ENCODE measurements around the gene PIGZ. TPM values are rescaled to one million over a fixed set of nuclear protein-coding genes. Genes with fewer than 3 reads are reported as not detected.

The PIGZ gene
- total and polyA plus RNA-seq, 9 donors, result 0.55 to 3.4 (median 0.84) TPM

DNA sequence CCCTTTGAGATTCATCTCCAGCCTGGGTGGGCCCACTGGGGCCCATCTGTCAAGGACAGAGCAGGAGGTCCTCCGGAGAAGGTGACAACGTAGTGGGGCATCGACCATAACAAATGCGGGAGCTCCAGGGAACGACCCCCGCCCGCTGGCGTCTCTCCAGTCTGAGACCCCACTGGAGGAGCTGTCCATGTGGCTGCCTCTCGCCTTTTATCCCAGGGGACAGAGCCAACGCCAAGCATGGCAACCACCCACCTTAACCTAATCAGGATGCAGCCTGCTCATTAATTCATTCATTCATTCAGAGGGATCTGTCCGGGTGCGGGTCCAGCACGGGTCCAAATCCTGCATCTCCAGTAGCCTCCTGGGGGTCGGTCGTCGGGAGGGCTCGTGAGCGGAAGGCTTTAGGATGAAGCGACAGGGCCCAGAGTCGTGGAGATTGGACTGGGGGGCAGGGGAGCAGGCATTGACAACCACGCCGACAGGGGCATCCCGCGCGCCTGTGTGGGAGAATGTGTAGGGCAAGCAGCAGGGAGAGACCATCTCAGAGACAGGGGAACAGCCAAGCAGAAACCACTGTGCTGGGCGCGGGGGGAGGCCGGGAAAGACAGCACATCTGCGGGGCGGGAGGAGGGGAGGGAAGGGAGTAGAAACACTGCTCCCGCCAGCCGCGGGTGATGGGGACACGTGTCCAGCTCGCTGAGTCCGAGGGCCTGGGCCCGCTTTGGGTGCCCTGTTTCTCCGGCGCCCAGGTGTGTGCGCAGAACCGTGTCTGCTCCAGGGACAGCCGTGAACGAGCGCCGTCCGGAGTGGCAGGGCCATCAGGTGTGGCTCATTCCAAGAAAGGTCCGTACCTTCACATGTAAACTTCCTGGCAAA is 1.9 kb downstream of the PIGZ start:
- peaks cover 17% of the 10 kb centered on the region for H3K4me1 ChIP-seq (ENCODE audit: control insufficient read depth, insufficient read depth, low read length)

DNA sequence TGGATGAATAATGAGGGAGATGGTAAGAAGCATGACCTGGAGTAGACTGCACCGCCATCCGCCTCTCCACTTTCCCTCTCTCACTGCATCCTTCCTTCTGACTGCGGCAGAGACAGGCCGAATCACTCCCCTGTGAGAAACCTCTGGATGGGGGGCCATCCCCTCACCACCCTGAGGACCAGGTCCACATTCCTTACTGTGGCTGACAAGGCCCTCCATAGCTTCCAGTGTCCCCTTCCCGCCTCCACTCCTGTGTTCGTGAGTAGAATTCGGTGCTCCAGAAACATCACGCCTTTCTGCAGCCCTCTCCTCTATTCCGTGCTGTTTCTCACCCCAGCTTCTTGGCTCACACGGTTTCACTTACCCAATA is 2.8 kb downstream of the PIGZ start:
- H3K9me3 ChIP-seq (replicated peaks; ENCODE audit: control insufficient read depth, low read depth, low read length), result no peaks in the 10 kb centered on the region
- 74% methylated on average over 8 of the region's 10 CpGs for WGBS (ENCODE audit: insufficient coverage)
- H3K27me3 ChIP-seq (ENCODE audit: control insufficient read depth, insufficient read depth, low read length), result peaks cover 49% of the 10 kb centered on the region
- no peaks in the 10 kb centered on the region for H3K36me3 ChIP-seq (ENCODE audit: control insufficient read depth, insufficient read depth, low read length)
- DNase-seq, result no peak
- H3K27ac ChIP-seq (ENCODE audit: low read length), result no peak overlapping the region
- H3K4me1 ChIP-seq (ENCODE audit: control insufficient read depth, insufficient read depth, low read length), result peaks cover 17% of the 10 kb centered on the region
- no peak overlapping the region for H3K4me3 ChIP-seq (ENCODE audit: low read length)

More for the DNA sequence above, 1.9 kb downstream of the PIGZ start:
- Histone ChIP-seq H3K27me3 (ENCODE audit: control insufficient read depth, insufficient read depth, low read length) (peaks cover 54% of the 10 kb centered on the region), H3K9me3 (replicated peaks; ENCODE audit: control insufficient read depth, low read depth, low read length) (peaks cover 2% of the 10 kb centered on the region), H3K4me3 (ENCODE audit: low read length) (no peak overlapping the region), H3K27ac (ENCODE audit: low read length) (no peak overlapping the region), H3K36me3 (ENCODE audit: control insufficient read depth, insufficient read depth, low read length) (no peaks in the 10 kb centered on the region)
- 21% methylated on average over 44 of the region's 47 CpGs for WGBS (ENCODE audit: insufficient coverage)
- no peak for DNase-seq

DNA sequence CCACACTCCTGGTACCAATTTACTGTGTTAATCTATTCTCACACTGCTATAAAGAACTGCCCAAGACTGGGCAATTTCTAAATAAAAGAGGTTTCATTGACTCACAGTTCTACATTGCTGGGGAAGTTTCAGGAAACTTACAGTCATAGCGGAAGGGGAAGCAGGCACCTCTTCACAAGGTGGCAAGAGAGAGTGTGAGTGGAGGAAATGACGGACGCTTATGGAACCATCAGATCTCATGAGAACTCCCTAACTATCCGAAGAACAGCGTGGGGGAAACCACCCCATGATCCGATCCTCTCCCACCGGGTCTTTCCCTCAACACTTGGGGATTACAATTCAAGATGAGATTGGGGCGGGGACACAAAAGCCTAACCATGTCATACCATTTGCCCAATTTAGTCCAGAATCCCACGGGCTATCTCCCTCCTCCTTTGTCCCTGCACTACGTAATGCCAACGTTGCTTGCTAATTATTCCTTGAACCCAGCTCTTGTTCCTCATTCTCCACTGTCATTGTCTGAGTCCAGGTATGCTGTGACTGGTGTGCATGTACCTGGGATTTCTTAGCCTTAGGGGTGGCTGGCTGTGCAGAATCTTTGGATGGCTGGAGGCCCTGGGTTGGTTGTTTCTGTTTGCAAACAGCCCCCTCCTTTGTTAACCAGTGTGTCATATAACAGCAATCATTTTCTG is 3.4 kb downstream of the PIGZ start:
- no peak for DNase-seq
- no peaks in the 10 kb centered on the region for H3K9me3 ChIP-seq (replicated peaks; ENCODE audit: control insufficient read depth, low read depth, low read length)
- 74% methylated on average over 4 of the region's 11 CpGs for WGBS (ENCODE audit: insufficient coverage)

DNA sequence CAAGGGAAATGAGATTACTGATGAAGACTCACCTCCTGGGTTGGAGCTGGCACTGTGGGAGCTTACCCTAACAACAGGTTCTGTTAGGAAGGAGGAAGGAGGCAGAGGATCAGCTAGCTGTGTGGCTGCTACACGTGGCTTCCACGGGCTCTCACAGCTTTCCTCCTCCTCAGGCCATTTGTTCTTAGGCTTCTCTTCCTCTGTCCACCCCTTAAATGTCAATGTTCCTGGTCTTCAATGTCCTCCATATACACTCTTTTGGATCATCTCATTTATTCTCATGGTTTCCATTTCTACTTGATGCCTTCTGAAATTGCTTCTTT is 5.0 kb downstream of the PIGZ start:
- H3K9me3 ChIP-seq (replicated peaks; ENCODE audit: control insufficient read depth, low read depth, low read length), result no peaks in the 10 kb centered on the region
- H3K27me3 ChIP-seq (ENCODE audit: control insufficient read depth, insufficient read depth, low read length), result peaks cover 39% of the 10 kb centered on the region
- no peak for DNase-seq
- no peaks in the 10 kb centered on the region for H3K36me3 ChIP-seq (ENCODE audit: control insufficient read depth, insufficient read depth, low read length)
- H3K4me3 ChIP-seq (ENCODE audit: low read length), result no peak overlapping the region
- WGBS (ENCODE audit: insufficient coverage), result 100% methylated on average over 1 of the region's 2 CpGs
- H3K4me1 ChIP-seq (ENCODE audit: control insufficient read depth, insufficient read depth, low read length), result peaks cover 17% of the 10 kb centered on the region
- H3K27ac ChIP-seq (ENCODE audit: low read length), result no peak overlapping the region

More for the DNA sequence above, 3.4 kb downstream of the PIGZ start:
- H3K27me3 ChIP-seq (ENCODE audit: control insufficient read depth, insufficient read depth, low read length), result peaks cover 44% of the 10 kb centered on the region
- peaks cover 17% of the 10 kb centered on the region for H3K4me1 ChIP-seq (ENCODE audit: control insufficient read depth, insufficient read depth, low read length)
- no peak overlapping the region for H3K4me3 ChIP-seq (ENCODE audit: low read length)
- H3K27ac ChIP-seq (ENCODE audit: low read length), result no peak overlapping the region
- no peaks in the 10 kb centered on the region for H3K36me3 ChIP-seq (ENCODE audit: control insufficient read depth, insufficient read depth, low read length)

DNA sequence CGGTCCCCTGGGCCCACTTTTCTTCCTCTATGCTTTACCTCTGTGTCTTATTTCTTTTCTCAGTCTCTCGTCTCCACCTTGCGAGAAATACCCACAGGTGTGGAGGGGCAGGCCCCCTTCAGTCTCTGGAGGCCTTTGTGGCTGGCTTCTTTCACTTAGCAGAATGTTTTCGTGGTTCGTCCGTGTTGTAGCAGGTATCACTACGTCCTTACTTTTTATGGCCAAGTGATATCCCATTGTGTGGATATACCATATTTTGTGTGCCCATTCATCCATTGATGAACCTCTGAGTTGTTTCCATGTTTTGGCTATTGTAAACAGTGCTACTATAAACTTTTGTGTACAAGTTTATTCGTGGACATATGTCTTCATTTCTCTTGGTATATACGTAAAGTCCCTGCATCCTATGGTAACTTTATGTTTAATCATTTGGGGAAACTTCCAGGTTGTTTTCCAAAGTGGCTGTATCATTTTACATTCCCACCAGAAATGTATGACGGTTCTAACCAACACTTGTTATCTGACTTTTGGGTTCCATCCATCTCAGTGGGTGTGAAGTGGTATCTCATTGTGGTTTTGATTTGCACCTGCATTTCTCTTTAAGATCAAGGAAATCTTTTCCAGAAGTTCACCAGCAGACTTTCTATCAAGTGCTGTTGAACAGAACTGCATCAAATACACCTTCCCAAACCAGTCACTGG is 5.6 kb downstream of the PIGZ start:
- no CpG with 5 or more reads among the region's 10 CpGs for WGBS (ENCODE audit: insufficient coverage)
- no peak overlapping the region for H3K4me3 ChIP-seq (ENCODE audit: low read length)
- no peaks in the 10 kb centered on the region for H3K36me3 ChIP-seq (ENCODE audit: control insufficient read depth, insufficient read depth, low read length)
- DNase-seq, result no peak
- H3K4me1 ChIP-seq (ENCODE audit: control insufficient read depth, insufficient read depth, low read length), result peaks cover 14% of the 10 kb centered on the region
- H3K9me3 ChIP-seq (replicated peaks; ENCODE audit: control insufficient read depth, low read depth, low read length), result no peaks in the 10 kb centered on the region
- H3K27ac ChIP-seq (ENCODE audit: low read length), result no peak overlapping the region
- H3K27me3 ChIP-seq (ENCODE audit: control insufficient read depth, insufficient read depth, low read length), result peaks cover 35% of the 10 kb centered on the region

DNA sequence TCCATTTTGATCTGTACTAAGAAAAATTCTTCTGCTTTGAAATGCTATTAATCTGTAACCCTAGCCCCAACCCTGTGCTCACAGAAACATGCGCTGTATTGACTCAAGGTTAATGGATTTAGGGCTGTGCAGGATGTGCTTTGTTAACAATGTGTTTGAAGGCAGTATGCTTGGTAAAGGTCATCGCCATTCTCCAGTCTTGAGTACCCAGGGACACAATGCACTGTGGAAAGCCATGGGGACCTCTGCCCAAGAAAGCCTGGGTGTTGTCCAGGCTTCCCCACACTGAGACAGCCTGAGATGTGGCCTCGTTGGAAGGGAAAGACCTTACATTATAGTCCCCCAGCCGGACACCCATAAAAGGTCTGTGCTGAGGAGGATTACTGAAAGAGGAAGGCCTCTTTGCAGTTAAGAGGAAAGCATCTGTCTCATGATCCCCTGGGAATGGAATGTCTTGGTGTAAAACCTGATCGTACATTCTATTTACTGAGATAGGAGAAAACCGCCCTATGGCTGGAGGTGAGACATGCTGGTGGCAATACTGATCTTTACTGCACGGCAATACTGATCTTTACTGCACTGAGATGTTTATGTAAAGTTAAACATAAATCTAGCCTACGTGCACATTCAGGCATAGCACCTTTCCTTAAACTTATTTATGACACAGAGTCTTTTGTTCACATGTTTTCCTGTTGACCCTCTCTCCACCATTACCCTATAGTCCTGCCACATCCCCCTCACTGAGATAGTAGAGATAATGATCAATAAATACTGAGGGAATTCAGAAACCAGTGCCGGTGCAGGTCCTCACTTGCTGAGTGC is 6.3 kb downstream of the PIGZ start:
- H3K9me3 ChIP-seq (replicated peaks; ENCODE audit: control insufficient read depth, low read depth, low read length), result no peaks in the 10 kb centered on the region
- H3K27me3 ChIP-seq (ENCODE audit: control insufficient read depth, insufficient read depth, low read length), result peaks cover 27% of the 10 kb centered on the region
- H3K4me3 ChIP-seq (ENCODE audit: low read length), result no peak overlapping the region
- H3K36me3 ChIP-seq (ENCODE audit: control insufficient read depth, insufficient read depth, low read length), result no peaks in the 10 kb centered on the region
- 100% methylated on average over 1 of the region's 9 CpGs for WGBS (ENCODE audit: insufficient coverage)
- no peak for DNase-seq
- H3K4me1 ChIP-seq (ENCODE audit: control insufficient read depth, insufficient read depth, low read length), result peaks cover 6% of the 10 kb centered on the region
- no peak overlapping the region for H3K27ac ChIP-seq (ENCODE audit: low read length)

DNA sequence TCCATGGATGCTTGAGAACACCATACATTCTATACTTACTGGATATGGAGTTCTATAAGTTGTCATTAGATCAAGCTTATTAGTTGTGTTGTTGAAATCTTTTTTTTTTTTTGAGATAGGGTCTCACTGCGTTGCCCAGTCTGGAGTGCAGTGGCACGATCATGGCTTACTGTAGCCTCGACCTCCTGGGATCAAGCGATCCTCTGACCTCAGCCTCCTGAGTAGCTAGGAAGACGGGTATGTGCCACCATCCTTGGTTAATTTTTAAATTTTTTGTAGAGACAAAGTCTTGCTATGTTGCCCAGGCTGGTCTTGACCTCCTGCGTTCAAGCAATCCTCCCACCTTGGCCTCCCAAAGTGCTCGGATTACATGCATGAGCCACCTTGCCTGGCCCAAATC is 13.8 kb downstream of the PIGZ start:
- no peaks in the 10 kb centered on the region for H3K36me3 ChIP-seq (ENCODE audit: control insufficient read depth, insufficient read depth, low read length)
- H3K9me3 ChIP-seq (replicated peaks; ENCODE audit: control insufficient read depth, low read depth, low read length), result no peaks in the 10 kb centered on the region
- H3K4me1 ChIP-seq (ENCODE audit: control insufficient read depth, insufficient read depth, low read length), result no peaks in the 10 kb centered on the region
- H3K27ac ChIP-seq (ENCODE audit: low read length), result no peak overlapping the region
- 90% methylated on average over 3 of the region's 7 CpGs for WGBS (ENCODE audit: insufficient coverage)
- H3K27me3 ChIP-seq (ENCODE audit: control insufficient read depth, insufficient read depth, low read length), result no peaks in the 10 kb centered on the region
- DNase-seq, result no peak
- no peak overlapping the region for H3K4me3 ChIP-seq (ENCODE audit: low read length)

DNA sequence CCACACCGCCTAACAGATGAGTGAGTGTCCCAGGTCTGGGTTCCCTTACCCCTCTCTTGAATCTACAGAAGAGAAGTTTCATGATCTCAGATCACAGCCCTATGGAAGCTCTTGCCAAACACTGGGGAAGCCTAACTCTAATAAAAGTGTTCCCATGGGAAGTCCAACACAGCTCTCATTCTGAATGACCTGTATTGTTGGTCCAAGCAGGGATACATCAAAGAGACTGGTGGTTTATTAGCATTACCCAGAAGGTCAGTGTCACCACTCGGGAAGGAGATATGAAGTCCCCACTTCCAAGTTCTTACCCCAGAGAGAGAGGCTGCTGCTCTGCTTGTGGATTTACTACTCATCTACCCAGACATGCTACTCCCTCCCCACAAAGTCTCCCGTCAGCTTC is 17.3 kb downstream of the PIGZ start:
- Histone ChIP-seq H3K36me3 (ENCODE audit: control insufficient read depth, insufficient read depth, low read length) (no peaks in the 10 kb centered on the region), H3K4me3 (ENCODE audit: low read length) (no peak overlapping the region), H3K27me3 (ENCODE audit: control insufficient read depth, insufficient read depth, low read length) (no peaks in the 10 kb centered on the region), H3K9me3 (replicated peaks; ENCODE audit: control insufficient read depth, low read depth, low read length) (no peaks in the 10 kb centered on the region), H3K4me1 (ENCODE audit: control insufficient read depth, insufficient read depth, low read length) (no peaks in the 10 kb centered on the region), H3K27ac (ENCODE audit: low read length) (no peak overlapping the region)
- no peak for DNase-seq
- WGBS (ENCODE audit: insufficient coverage), result 72% methylated on average over 3 of the region's 3 CpGs

DNA sequence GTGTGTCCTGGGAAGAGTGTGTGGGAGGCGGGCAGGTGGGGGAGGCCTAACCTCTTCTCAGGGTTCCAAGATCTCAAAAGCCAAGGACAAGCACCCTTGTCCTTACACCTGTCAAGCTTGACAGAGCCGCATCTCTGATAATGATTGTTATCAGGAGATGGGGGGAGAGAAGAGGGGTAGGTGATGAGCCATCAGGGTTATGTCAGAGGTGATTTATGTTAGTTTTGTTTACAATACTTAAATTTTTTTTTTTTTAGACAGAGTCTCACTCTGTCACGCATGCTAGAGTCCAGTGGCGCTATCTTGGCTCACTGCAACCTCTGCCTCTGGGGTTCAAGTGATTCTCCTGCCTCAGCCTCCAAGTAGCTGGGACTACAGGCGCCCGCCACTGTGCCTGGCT is 18.9 kb downstream of the PIGZ start:
- no peak overlapping the region for H3K27ac ChIP-seq (ENCODE audit: low read length)
- no CpG with 5 or more reads among the region's 6 CpGs for WGBS (ENCODE audit: insufficient coverage)
- no peak for DNase-seq
- no peaks in the 10 kb centered on the region for H3K9me3 ChIP-seq (replicated peaks; ENCODE audit: control insufficient read depth, low read depth, low read length)
- no peaks in the 10 kb centered on the region for H3K27me3 ChIP-seq (ENCODE audit: control insufficient read depth, insufficient read depth, low read length)
- H3K4me1 ChIP-seq (ENCODE audit: control insufficient read depth, insufficient read depth, low read length), result no peaks in the 10 kb centered on the region
- H3K36me3 ChIP-seq (ENCODE audit: control insufficient read depth, insufficient read depth, low read length), result peaks cover 4% of the 10 kb centered on the region
- no peak overlapping the region for H3K4me3 ChIP-seq (ENCODE audit: low read length)

DNA sequence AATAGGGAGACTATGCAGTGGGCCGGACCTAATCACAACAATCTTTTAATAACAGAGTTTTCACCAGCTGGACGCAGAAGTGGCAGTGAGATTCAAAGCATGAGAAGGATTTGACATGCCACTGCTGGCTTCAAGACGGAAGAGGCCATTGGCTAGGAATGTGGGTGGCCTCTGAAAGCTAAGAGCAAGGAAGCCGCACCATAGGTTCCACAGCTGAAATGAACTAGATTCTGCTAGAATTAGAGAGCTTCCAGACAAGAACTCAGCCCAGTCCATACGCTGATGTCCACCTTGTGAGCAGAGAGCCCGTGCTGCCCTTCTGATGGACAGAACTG is 19.4 kb downstream of the PIGZ start:
- DNase-seq, result no peak
- Histone ChIP-seq H3K4me3 (ENCODE audit: low read length) (no peak overlapping the region), H3K9me3 (replicated peaks; ENCODE audit: control insufficient read depth, low read depth, low read length) (no peaks in the 10 kb centered on the region), H3K27me3 (ENCODE audit: control insufficient read depth, insufficient read depth, low read length) (no peaks in the 10 kb centered on the region), H3K4me1 (ENCODE audit: control insufficient read depth, insufficient read depth, low read length) (no peaks in the 10 kb centered on the region), H3K36me3 (ENCODE audit: control insufficient read depth, insufficient read depth, low read length) (peaks cover 4% of the 10 kb centered on the region), H3K27ac (ENCODE audit: low read length) (no peak overlapping the region)
- 60% methylated on average over 5 of the region's 6 CpGs for WGBS (ENCODE audit: insufficient coverage)
